GM18873 (cell line): ENCODE results near the gene ARID1B.

ENCODE experiments used
- ATAC-seq: cut with Tn5 transposase; IDR thresholded peaks from one replicate; pipeline ENCODE4 v1.9.1; 2021; ENCODE audit warnings: mild to moderate bottlenecking, moderate library complexity, moderate number of reproducible peaks; ENCODE audit not compliant: unreplicated experiment, low FRiP score

Gene ARID1B

GRCh38 chr6:156899532-156900135, 122.5 kb downstream of the ARID1B start:
- ATAC-seq, result no peak

GRCh38 chr6:156900292-156900691, 123.1 kb downstream of the ARID1B start:
- no peak for ATAC-seq

- no peak for ATAC-seq
These were observed 124.3 kb downstream of the ARID1B start for GRCh38 chr6:156901309-156902019.

GRCh38 chr6:156902782-156903181, 125.6 kb downstream of the ARID1B start:
- no peak for ATAC-seq

- ATAC-seq, result no peak
These were observed 127.2 kb downstream of the ARID1B start for GRCh38 chr6:156904176-156904967.

- no peak for ATAC-seq
These were observed 128.6 kb downstream of the ARID1B start for GRCh38 chr6:156905801-156906200.

- no peak for ATAC-seq
These were observed 129.3 kb downstream of the ARID1B start for GRCh38 chr6:156906451-156906850.

GRCh38 chr6:156909212-156910010, 132.2 kb downstream of the ARID1B start:
- ATAC-seq, result no peak

- ATAC-seq, result no peak
These were observed 132.8 kb downstream of the ARID1B start for GRCh38 chr6:156910011-156910334.

GRCh38 chr6:156910938-156911337, 133.8 kb downstream of the ARID1B start:
- no peak for ATAC-seq

- no peak for ATAC-seq
These were observed 134.4 kb downstream of the ARID1B start for GRCh38 chr6:156911581-156911980.

- no peak for ATAC-seq
These were observed 135.3 kb downstream of the ARID1B start for GRCh38 chr6:156912431-156912830.

GRCh38 chr6:156914181-156914580, 137.0 kb downstream of the ARID1B start:
- ATAC-seq, result no peak

- ATAC-seq, result no peak
These were observed 139.1 kb downstream of the ARID1B start for GRCh38 chr6:156916130-156916801.

- no peak for ATAC-seq
These were observed 140.0 kb downstream of the ARID1B start for GRCh38 chr6:156917213-156917612.

- ATAC-seq, result no peak
These were observed 141.5 kb downstream of the ARID1B start for GRCh38 chr6:156918647-156919046.

GRCh38 chr6:156919370-156919769, 142.2 kb downstream of the ARID1B start:
- no peak for ATAC-seq

GRCh38 chr6:156919814-156920369, 142.7 kb downstream of the ARID1B start:
- no peak for ATAC-seq

GRCh38 chr6:156924246-156924645, 147.1 kb downstream of the ARID1B start:
- ATAC-seq, result no peak

- no peak for ATAC-seq
These were observed 147.8 kb downstream of the ARID1B start for GRCh38 chr6:156925026-156925425.
